ENCODE measurements around the gene ULK3. TPM values are rescaled to one million over a fixed set of nuclear protein-coding genes. Genes with fewer than 3 reads are reported as not detected.

The ULK3 gene
- total and polyA plus RNA-seq, 10 of the 15 experiments (the other 5 are each of a cell fraction or from before 2014, with no cell fraction given), result 0.64 to 38.8 (median 27.1) TPM

DNA sequence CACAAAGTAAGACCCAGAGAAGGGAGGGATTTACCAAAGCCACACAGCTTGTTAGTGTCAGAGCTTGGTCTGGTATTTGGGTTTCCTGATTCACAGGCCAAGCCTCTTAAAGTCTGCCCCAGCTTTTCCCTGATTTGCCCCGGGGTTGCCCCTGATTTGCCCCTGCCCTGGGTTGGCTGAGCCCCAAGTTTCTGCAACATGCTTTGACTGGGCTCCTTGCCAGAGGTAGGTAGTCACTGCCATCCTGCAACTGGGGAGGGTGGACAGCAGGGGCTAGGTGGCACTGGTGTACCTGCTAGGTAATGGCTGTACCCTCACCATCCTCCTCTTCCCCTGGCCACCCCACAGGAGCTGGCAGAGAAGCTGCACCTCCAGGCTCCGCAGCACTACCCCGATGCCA lies 49.4 kb upstream of the ULK3 start:
- FAIRE-seq, result no peak
- DNase-seq (ENCODE audit: low read depth, low spot score), result no peak
- H3K79me2 ChIP-seq (ENCODE audit: control insufficient read depth, insufficient read depth, low read length), result peaks cover 12% of the 10 kb centered on the region
- H3K4me2 ChIP-seq (ENCODE audit: control insufficient read depth, insufficient read depth), result no peak overlapping the region
- ATAC-seq, result no peak
- H3K27ac ChIP-seq (ENCODE audit: control insufficient read depth, insufficient read depth), result no peak overlapping the region
- no peak overlapping the region for H3K9ac ChIP-seq (ENCODE audit: control insufficient read depth, insufficient read depth, low read length)
- ChIA-PET CTCF (interaction anchor here (1.2 to 4.5 kb wide), 3 partner anchors 9 to 255 kb away, joined by 3 to 37 read pairs (median 4); no protein-coding TSS in a partner anchor), POLR2A (interaction anchor here (0.5 to 1.9 kb wide), 4 partner anchors 10 to 601 kb away, joined by 3 to 7 read pairs (median 3); no protein-coding TSS in a partner anchor), RAD21 (ENCODE audit: unreplicated experiment) (interaction anchor here (0.6 to 1.8 kb wide), 3 partner anchors 9 to 363 kb away, joined by 3 to 4 read pairs (median 3); no protein-coding TSS in a partner anchor), SMC1A (ENCODE audit: uncharacterized antibody, unreplicated experiment) (interaction anchor here (1.1 to 1.2 kb wide), 2 partner anchors 9 to 10 kb away, joined by 3 to 9 read pairs; no protein-coding TSS in a partner anchor)
- H3K27me3 ChIP-seq (replicated peaks in 1 of 2; ENCODE audit: control insufficient read depth in 2 of 2, insufficient read depth in 2 of 2, low read length in 1 of 2), result no peaks in the 10 kb centered on the region
- in situ Hi-C loops (cut with MboI) (no loop called here), intact Hi-C loops (cut with micrococcal nuclease; ENCODE audit: unreplicated experiment) (no loop called here)
- TF ChIP-seq CBX5 (IDR thresholded peaks at IDR 0.05; ENCODE audit: low read depth) (no peak), POLR2A (IDR thresholded peaks at IDR 0.05; ENCODE audit: low read depth, low read length) (0 out of 2 replicates have a peak, but pooled peaks have one; percentile 34), LARP7 (IDR thresholded peaks at IDR 0.05) (no peak)
- no peaks in the 10 kb centered on the region for H3K9me3 ChIP-seq (replicated peaks; ENCODE audit: control insufficient read depth, insufficient read depth, low read length)
- peaks cover 25% of the 10 kb centered on the region for H3K4me1 ChIP-seq (ENCODE audit: control insufficient read depth, insufficient read depth, low read length)
- H3K4me3 ChIP-seq, result no peak overlapping the region
- BruUV-seq (replicated peaks), result no TSS peak
- 100% methylated on average over 3 of the region's 3 CpGs for WGBS (ENCODE audit: insufficient coverage, insufficient replicate concordance, low lambda C conversion rate, missing lambda C conversion rate)
- H4K20me1 ChIP-seq (ENCODE audit: control insufficient read depth, insufficient read depth), result no peaks in the 10 kb centered on the region
- H2AFZ ChIP-seq (ENCODE audit: control insufficient read depth, low read depth, low read length), result no peak overlapping the region
- H3K36me3 ChIP-seq (ENCODE audit: control insufficient read depth in 2 of 2, insufficient read depth in 2 of 2, low read length in 1 of 2), result peaks cover 0 to 10% of the 10 kb centered on the region in 2 experiments

DNA sequence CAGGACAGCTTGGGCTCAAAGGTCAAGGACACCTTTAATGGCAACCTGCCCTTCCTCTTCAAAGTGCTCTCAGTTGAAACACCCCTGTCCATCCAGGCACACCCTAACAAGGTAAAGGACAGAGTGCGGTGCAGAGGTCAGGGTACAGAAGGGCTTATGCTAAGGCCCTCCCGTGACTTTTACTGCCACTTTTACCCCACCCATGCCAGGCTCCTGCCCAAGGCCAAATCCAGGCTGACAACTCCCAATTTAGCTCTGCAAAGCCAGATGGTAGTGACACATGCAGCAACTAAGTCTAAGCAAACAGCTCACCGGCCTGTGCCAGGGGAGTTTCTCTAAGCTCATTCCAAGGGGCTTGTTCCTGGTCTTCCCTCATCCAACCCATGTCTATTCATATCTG lies 48.5 kb upstream of the ULK3 start:
- Histone ChIP-seq H3K9ac (ENCODE audit: control insufficient read depth, insufficient read depth, low read length) (no peak overlapping the region), H3K79me2 (ENCODE audit: control insufficient read depth, insufficient read depth, low read length) (peaks cover 12% of the 10 kb centered on the region), H3K4me3 (no peak overlapping the region), H3K4me1 (ENCODE audit: control insufficient read depth, insufficient read depth, low read length) (peaks cover 25% of the 10 kb centered on the region), H3K27ac (ENCODE audit: control insufficient read depth, insufficient read depth) (no peak overlapping the region), H3K9me3 (replicated peaks; ENCODE audit: control insufficient read depth, insufficient read depth, low read length) (no peaks in the 10 kb centered on the region), H3K4me2 (ENCODE audit: control insufficient read depth, insufficient read depth) (peak overlapping the region; percentile 85; the same call in 1 of the 2 replicates), H3K36me3 (ENCODE audit: control insufficient read depth in 2 of 2, insufficient read depth in 2 of 2, low read length in 1 of 2) (peaks cover 0 to 10% of the 10 kb centered on the region in 2 experiments), H2AFZ (ENCODE audit: control insufficient read depth, low read depth, low read length) (no peak overlapping the region), H3K27me3 (replicated peaks in 1 of 2; ENCODE audit: control insufficient read depth in 2 of 2, insufficient read depth in 2 of 2, low read length in 1 of 2) (no peaks in the 10 kb centered on the region), H4K20me1 (ENCODE audit: control insufficient read depth, insufficient read depth) (no peaks in the 10 kb centered on the region)
- DNase-seq (ENCODE audit: low read depth, low spot score), result no peak
- ATAC-seq, result no peak
- in situ Hi-C loops (cut with MboI), result no loop called here
- FAIRE-seq, result no peak
- no peak for TF ChIP-seq ZBTB11 (CRISPR knock-in tag; IDR thresholded peaks at IDR 0.05)
- TF ChIP-seq RUNX3 (IDR thresholded peaks at IDR 0.05; ENCODE audit: low read length), result no peak
- no peak for TF ChIP-seq USF1 (IDR thresholded peaks at IDR 0.05; ENCODE audit: borderline replicate concordance, extremely low read length, insufficient read depth, low read depth, low read length)
- TF ChIP-seq NBN (IDR thresholded peaks at IDR 0.05), result no peak
- POLR2A ChIA-PET, result interaction anchor here (1.9 kb wide), 1 partner anchor 11 kb away, joined by 7 read pairs; no protein-coding TSS in a partner anchor
- BruUV-seq (replicated peaks), result no TSS peak
- intact Hi-C loops (cut with micrococcal nuclease; ENCODE audit: unreplicated experiment), result no loop called here
- SMC1A ChIA-PET (ENCODE audit: uncharacterized antibody, unreplicated experiment), result interaction anchor here (1.1 to 1.7 kb wide), 2 partner anchors 11 to 22 kb away, joined by 6 to 9 read pairs; no protein-coding TSS in a partner anchor
- CTCF ChIA-PET, result interaction anchor here (1.0 to 4.5 kb wide), 4 partner anchors 10 to 254 kb away, joined by 3 to 37 read pairs (median 4); no protein-coding TSS in a partner anchor
- RAD21 ChIA-PET (ENCODE audit: unreplicated experiment), result interaction anchor here (1.1 to 1.8 kb wide), 2 partner anchors 10 to 22 kb away, joined by 3 to 4 read pairs; no protein-coding TSS in a partner anchor
- WGBS (ENCODE audit: insufficient coverage, insufficient replicate concordance, low lambda C conversion rate, missing lambda C conversion rate), result 100% methylated on average over 3 of the region's 3 CpGs

Data from GM12878 (cell line).